Left ventricle myocardium inferior (tissue), 1 donor: ENCODE results near the gene RGL1. TPM values are rescaled to one million over a fixed set of nuclear protein-coding genes. Genes with fewer than 3 reads are reported as not detected.

Experiments
- DNase-seq: peaks from one replicate; pipeline ENCODE4 v3.0.0-alpha.2; 2020
- H3K27ac ChIP-seq: fragments of 200-600 bp; replicated peaks from 2 replicates; pipeline ENCODE4 v1.8.0; 2021
- H3K27me3 ChIP-seq: fragments of 200-600 bp; 2 replicates; pipeline ENCODE4 v1.8.0; 2021; ENCODE audit warnings: low read depth
- H3K36me3 ChIP-seq: fragments of 200-600 bp; 2 replicates; pipeline ENCODE4 v1.8.0; 2021
- H3K4me1 ChIP-seq: fragments of 200-600 bp; 2 replicates; pipeline ENCODE4 v1.8.0; 2021
- H3K4me3 ChIP-seq: fragments of 200-600 bp; 2 replicates; pipeline ENCODE4 v1.8.0; 2021; ENCODE audit warnings: mild to moderate bottlenecking, moderate library complexity
- H3K9me3 ChIP-seq: fragments of 200-600 bp; replicated peaks from 2 replicates; pipeline ENCODE4 v1.8.0; 2021
- intact Hi-C: fragments of 100-400 bp; cut with micrococcal nuclease; formaldehyde crosslinking; loops from one replicate; pipeline ENCODE4 v1.11.0; 2022
- total RNA-seq: library from RNA; stranded (reverse); fragmentation: NEBNext Ultra II Directional; extraction: Animal tissue kit (Norgen Biotek cat#: 25700); gene quantifications from one replicate; pipeline ENCODE4 v1.2.1, GENCODE V29; 2021
- TF ChIP-seq, protein P1 (sequence below): fragments of 200-600 bp; IDR thresholded peaks from 2 replicates; pipeline ENCODE4 v1.8.0; 2021; ENCODE audit warnings: antibody characterized with exemption, mild to moderate bottlenecking, borderline replicate concordance
- donor health status: DM: no; HTN: yes; CAD: no; lungs with severe emphysema.

Gene RGL1
- total RNA-seq, 1 donor from 2014 or later = 19.4 TPM

DNA sequence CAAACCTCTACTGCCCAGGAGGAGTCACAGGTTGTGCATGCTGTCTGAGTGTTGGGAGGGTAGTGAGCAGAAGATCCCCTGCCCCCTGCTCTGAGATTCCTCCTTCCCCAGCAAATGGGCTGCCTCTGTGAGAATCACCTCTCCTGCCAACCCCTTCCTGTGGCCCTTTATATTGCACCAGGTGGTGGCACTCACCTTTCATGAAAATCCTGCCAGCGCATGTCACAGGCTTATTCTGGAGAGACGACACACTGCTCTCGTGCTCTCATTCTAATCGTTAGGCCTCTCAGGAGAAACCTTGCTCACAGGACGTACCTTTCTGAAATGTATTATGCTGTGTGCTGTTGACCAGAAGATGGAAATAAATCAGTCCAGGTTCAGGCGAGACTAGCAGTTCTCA is 113.7 kb downstream of the RGL1 start:
- DNase-seq = no peak
- Histone ChIP-seq H3K27me3 (no peaks in the 10 kb centered on the region), H3K4me3 (no peak overlapping the region), H3K9me3 (no peaks in the 10 kb centered on the region), H3K4me1 (peaks cover 29% of the 10 kb centered on the region), H3K27ac (no peak overlapping the region), H3K36me3 (peaks cover 76% of the 10 kb centered on the region)
- intact Hi-C loops = loop anchor here (5.0 kb wide), 1 partner anchor 261 kb away; no protein-coding TSS in a partner anchor
- TF ChIP-seq, protein P1, sequence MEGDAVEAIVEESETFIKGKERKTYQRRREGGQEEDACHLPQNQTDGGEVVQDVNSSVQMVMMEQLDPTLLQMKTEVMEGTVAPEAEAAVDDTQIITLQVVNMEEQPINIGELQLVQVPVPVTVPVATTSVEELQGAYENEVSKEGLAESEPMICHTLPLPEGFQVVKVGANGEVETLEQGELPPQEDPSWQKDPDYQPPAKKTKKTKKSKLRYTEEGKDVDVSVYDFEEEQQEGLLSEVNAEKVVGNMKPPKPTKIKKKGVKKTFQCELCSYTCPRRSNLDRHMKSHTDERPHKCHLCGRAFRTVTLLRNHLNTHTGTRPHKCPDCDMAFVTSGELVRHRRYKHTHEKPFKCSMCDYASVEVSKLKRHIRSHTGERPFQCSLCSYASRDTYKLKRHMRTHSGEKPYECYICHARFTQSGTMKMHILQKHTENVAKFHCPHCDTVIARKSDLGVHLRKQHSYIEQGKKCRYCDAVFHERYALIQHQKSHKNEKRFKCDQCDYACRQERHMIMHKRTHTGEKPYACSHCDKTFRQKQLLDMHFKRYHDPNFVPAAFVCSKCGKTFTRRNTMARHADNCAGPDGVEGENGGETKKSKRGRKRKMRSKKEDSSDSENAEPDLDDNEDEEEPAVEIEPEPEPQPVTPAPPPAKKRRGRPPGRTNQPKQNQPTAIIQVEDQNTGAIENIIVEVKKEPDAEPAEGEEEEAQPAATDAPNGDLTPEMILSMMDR = no peak

DNA sequence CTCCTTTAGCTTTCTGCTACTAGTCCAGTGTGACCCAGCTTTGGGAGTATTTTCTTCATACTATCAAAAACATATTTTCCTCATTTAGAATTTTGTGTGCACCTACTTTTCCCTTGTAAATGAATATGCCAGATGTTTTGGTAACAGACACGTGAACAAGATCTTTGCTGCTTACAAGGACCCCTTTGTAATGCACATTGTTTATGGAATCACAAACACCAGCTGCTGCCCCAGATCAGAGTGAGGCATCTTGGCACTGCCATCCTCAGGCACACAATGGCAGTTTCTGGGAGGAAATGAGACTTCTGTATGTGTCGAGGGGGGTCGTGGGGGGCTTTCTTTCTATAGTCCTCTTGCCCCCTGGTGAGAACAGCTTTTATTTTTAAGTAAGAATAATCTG is 115.7 kb downstream of the RGL1 start:
- Histone ChIP-seq H3K36me3 (peaks cover 88% of the 10 kb centered on the region), H3K4me3 (no peak overlapping the region)
- TF ChIP-seq, protein P1 = no peak

DNA sequence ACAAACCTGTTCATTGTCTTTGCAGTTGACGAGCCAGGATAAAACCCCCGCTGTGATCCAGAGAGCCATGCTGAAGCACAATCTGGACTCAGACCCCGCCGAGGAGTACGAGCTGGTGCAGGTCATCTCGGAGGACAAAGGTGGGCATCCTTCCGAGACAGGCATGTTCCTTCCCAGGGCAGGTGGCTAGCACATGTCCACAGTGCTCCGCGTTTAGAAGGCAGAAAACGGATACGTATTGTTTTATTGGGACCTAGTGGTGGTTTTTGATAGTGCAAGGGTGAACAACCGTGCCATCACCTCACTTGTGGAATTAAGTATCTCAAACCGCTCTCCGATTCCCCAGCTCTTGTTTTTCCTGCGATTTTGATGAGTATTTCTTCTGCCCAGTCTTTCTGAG is 117.3 kb downstream of the RGL1 start:
- H3K27me3 ChIP-seq = no peaks in the 10 kb centered on the region
- H3K4me1 ChIP-seq = no peaks in the 10 kb centered on the region
- no peaks in the 10 kb centered on the region for H3K9me3 ChIP-seq
- H3K36me3 ChIP-seq = peaks cover 92% of the 10 kb centered on the region
- DNase-seq = no peak
- intact Hi-C loops = no loop called here
- H3K27ac ChIP-seq = no peak overlapping the region
- no peak overlapping the region for H3K4me3 ChIP-seq
- TF ChIP-seq, protein P1 = peak; percentile 9

More for the DNA sequence above, 115.7 kb downstream of the RGL1 start:
- H3K9me3 ChIP-seq = no peaks in the 10 kb centered on the region
- no peak overlapping the region for H3K27ac ChIP-seq
- intact Hi-C loops = no loop called here
- H3K4me1 ChIP-seq = peaks cover 8% of the 10 kb centered on the region
- no peaks in the 10 kb centered on the region for H3K27me3 ChIP-seq
- no peak for DNase-seq

DNA sequence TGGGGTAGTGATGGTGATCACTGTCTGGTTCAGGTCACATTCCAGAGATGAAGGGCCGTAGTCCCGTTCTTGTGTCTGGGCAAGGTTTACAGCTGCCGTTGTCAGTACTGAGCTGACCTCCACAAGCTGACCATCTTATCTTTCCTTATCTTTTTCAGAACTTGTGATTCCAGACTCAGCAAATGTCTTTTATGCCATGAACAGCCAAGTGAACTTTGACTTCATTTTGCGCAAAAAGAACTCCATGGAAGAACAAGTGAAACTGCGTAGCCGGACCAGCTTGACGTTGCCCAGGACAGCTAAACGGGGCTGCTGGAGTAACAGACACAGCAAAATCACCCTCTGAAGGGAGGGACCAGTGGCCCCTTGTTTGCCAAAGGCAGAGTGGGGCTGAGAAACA is 121.0 kb downstream of the RGL1 start:
- H3K27ac ChIP-seq = no peak overlapping the region
- H3K4me3 ChIP-seq = no peak overlapping the region
- H3K36me3 ChIP-seq = peaks cover 84% of the 10 kb centered on the region
- no peak for DNase-seq
- peaks cover under 1% of the 10 kb centered on the region for H3K4me1 ChIP-seq
- TF ChIP-seq, protein P1 = no peak
- H3K9me3 ChIP-seq = no peaks in the 10 kb centered on the region
- H3K27me3 ChIP-seq = no peaks in the 10 kb centered on the region
- intact Hi-C loops = no loop called here

DNA sequence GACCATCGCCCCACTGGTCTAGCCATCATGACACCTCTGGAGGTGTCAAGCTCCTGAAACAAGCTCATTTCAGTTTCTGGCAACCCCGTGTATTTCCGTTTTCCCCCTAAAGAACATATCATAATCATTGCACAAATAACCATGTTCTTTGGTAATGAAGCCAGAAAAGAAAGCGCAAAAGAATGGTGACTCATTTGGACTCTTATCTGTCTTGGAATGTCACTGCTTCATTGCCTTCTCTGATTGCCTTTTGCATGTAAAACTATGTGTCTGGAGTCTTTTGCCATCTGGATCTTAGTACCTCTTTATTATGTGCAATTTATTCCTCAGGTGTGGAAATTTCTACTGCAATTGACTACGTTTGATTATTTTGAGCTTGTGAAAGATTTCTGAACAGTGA is 122.1 kb downstream of the RGL1 start:
- Histone ChIP-seq H3K27me3 (no peaks in the 10 kb centered on the region), H3K27ac (peak overlapping the region; percentile 25), H3K4me1 (peaks cover 11% of the 10 kb centered on the region), H3K4me3 (no peak overlapping the region), H3K9me3 (no peaks in the 10 kb centered on the region), H3K36me3 (peaks cover 75% of the 10 kb centered on the region)
- intact Hi-C loops = no loop called here
- DNase-seq = no peak
- TF ChIP-seq, protein P1 = no peak
